GM12873 (cell line): Measurements from ENCODE around the gene NECTIN1.

Source experiments
- TF ChIP-seq, protein P1 (sequence below): IDR thresholded peaks from 2 replicates; pipeline ENCODE4 v1.5.1; 2012; ENCODE audit warnings: low read depth, mild to moderate bottlenecking, moderate library complexity, low read length, control low read depth; ENCODE audit not compliant: insufficient read depth; ENCODE audit errors: missing control alignments

Gene NECTIN1

DNA sequence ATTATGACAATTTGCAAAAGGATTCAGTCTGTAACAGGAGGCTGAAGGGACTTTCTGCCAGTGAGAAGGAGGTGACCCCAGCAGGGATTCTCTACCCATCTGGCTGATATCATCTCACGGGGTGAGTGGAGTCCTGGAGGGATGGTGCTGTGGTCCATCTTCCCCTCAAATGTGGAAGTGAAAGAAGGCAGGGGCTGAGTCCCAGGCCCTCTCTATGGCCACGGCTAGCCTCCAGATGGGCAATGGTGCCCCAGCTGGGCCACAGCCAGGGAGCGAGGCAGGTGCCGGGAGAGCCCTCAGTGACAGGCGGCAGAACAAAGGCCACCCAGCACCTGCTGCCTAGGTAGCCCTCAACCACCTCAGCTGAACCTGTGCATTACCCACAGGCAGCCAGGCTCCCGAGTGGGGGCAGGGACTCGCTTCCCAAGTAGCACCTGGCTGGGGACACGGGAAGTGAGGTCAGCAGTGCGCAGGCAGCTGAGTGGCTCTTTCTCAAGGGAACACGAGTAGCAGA is 6.7 kb downstream of the NECTIN1 start:
- TF ChIP-seq, protein P1, sequence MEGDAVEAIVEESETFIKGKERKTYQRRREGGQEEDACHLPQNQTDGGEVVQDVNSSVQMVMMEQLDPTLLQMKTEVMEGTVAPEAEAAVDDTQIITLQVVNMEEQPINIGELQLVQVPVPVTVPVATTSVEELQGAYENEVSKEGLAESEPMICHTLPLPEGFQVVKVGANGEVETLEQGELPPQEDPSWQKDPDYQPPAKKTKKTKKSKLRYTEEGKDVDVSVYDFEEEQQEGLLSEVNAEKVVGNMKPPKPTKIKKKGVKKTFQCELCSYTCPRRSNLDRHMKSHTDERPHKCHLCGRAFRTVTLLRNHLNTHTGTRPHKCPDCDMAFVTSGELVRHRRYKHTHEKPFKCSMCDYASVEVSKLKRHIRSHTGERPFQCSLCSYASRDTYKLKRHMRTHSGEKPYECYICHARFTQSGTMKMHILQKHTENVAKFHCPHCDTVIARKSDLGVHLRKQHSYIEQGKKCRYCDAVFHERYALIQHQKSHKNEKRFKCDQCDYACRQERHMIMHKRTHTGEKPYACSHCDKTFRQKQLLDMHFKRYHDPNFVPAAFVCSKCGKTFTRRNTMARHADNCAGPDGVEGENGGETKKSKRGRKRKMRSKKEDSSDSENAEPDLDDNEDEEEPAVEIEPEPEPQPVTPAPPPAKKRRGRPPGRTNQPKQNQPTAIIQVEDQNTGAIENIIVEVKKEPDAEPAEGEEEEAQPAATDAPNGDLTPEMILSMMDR = no peak

GRCh38 chr11:119721129-119722120 is 7.6 kb downstream of the NECTIN1 start:
- TF ChIP-seq, protein P1 = peak; percentile 50

DNA sequence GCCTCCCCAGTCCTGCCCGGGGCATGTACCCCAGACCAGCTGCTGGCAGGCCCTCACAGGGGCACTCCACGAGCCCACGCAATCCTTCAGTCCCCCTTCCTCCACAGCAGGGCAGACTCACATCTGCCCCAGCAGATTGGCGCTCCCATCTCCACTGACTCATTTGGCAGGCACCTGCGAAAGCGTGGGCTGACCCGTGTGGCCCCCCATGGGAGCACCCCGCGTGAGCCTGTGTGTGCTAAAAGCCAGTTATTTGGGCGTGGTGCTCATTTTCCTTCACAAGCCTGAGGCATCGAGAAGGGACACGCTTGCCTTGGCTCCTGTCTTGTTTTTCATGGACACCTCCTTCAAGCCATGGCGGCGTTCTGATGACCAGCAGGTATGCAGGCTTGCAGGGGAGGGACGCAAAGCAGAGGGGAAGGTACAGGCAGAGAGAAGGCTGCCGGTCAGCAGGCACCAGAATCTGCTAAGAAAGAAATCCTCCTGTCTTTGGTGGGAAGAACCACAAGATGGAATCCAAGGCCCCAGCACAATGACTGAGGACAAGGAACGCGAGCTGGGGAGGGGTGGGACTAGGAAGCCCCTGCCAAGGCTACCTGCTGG is 8.6 kb downstream of the NECTIN1 start:
- TF ChIP-seq, protein P1 = no peak

DNA sequence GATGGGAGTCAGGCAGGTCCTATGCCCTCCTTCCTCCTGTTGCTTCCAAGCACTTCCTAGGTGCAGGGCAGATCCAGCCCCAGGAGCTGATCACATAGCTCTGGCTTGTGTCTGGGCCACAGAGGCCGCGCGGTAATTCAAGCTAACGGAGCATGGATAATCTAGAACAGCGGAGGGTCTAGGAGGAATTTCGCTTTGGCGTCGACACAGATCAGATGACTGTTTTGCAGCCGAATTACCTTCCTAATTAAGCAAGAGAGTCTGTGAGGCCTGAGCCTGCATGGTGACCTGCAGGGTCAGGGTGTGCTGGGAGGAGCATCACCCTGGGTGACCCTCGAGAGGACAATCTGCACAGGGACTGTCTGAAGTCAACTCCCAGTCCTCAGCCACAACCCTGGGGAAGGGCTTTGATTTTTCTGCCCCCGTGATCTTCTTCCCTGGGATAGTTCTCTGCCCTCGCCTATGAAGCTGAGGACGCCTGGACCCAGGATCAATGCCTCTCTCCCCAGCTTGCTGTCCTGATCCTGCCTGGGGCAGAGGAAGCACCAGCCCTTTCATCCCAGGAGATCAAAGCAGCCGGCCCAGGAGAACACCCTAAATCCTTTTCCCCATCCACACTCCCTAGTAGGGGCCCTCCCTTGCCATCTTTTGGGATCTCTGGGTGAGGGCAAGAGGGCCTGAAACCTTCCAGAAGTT is 11.0 kb downstream of the NECTIN1 start:
- TF ChIP-seq, protein P1 = no peak

GRCh38 chr11:119716582-119717498 is 12.2 kb downstream of the NECTIN1 start:
- TF ChIP-seq, protein P1 = no peak

- TF ChIP-seq, protein P1 = no peak
Measured at GRCh38 chr11:119714590-119714989, 14.4 kb downstream of the NECTIN1 start.
